ENCODE results near the gene FSIP1.

DNA sequence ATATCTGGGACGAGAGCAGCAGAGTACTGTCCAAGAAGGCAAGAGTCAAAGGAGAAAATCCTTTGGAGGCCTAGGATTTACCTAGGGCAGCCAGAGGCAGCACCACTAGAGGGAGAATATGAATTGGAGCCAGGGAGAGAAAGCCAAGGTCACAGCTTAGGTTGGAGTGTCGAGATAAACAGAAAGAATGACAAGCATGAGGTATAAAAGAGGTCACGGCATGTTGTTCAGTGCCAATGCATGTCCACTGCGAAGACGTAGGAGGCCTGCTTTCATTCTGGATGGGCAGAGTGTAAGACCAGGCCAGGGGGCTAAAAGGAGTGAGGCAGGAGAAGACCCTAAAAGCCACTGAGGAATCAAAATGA, 154.5 kb downstream of the FSIP1 start:
- TF ChIP-seq, protein P1, sequence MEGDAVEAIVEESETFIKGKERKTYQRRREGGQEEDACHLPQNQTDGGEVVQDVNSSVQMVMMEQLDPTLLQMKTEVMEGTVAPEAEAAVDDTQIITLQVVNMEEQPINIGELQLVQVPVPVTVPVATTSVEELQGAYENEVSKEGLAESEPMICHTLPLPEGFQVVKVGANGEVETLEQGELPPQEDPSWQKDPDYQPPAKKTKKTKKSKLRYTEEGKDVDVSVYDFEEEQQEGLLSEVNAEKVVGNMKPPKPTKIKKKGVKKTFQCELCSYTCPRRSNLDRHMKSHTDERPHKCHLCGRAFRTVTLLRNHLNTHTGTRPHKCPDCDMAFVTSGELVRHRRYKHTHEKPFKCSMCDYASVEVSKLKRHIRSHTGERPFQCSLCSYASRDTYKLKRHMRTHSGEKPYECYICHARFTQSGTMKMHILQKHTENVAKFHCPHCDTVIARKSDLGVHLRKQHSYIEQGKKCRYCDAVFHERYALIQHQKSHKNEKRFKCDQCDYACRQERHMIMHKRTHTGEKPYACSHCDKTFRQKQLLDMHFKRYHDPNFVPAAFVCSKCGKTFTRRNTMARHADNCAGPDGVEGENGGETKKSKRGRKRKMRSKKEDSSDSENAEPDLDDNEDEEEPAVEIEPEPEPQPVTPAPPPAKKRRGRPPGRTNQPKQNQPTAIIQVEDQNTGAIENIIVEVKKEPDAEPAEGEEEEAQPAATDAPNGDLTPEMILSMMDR (IDR thresholded peaks at IDR 0.05): no peak
- no peak for TF ChIP-seq POLR2AphosphoS5 (IDR thresholded peaks at IDR 0.05)
- no peak for TF ChIP-seq POLR2A (IDR thresholded peaks at IDR 0.05)

Measured in sigmoid colon (tissue), 4 donors.